Mesothelial cell of epicardium (in vitro differentiated cells): ENCODE measurements around the gene YPEL1. TPM values are rescaled to one million over a fixed set of nuclear protein-coding genes. Genes with fewer than 3 reads are reported as not detected.

Experiments
- DNase-seq, 2 experiments: peaks; one replicate each; pipeline ENCODE4 v3.0.0; 2021; ENCODE audit warnings: low spot score in 2 of 2; ENCODE audit not compliant: unreplicated experiment in 2 of 2
- H3K27ac Mint-ChIP-seq: 2 replicates; pipeline ENCODE4 v1.8.0; 2021; ENCODE audit warnings: mixed read lengths
- H3K27me3 Mint-ChIP-seq: 2 replicates; pipeline ENCODE4 v1.8.0; 2021; ENCODE audit warnings: low read depth, mixed read lengths
- H3K36me3 Mint-ChIP-seq: 2 replicates; pipeline ENCODE4 v1.8.0; 2021; ENCODE audit warnings: mixed read lengths
- H3K4me1 Mint-ChIP-seq: 2 replicates; pipeline ENCODE4 v1.8.0; 2021; ENCODE audit warnings: mixed read lengths
- H3K4me3 Mint-ChIP-seq: 2 replicates; pipeline ENCODE4 v1.8.0; 2021; ENCODE audit warnings: mild to moderate bottlenecking, moderate library complexity, mixed read lengths
- H3K9me3 Mint-ChIP-seq: 2 replicates; pipeline ENCODE4 v1.8.0; 2021; ENCODE audit warnings: mixed read lengths
- total RNA-seq: library from RNA; stranded (reverse); gene quantifications from 3 replicates; pipeline ENCODE4 v1.2.1, GENCODE V29; 2021
- TF ChIP-seq, protein P1 (sequence below): fragments of 200-600 bp; sonication (generic); IDR thresholded peaks from one replicate; pipeline ENCODE4 v1.5.0; 2021; ENCODE audit warnings: antibody characterized with exemption; ENCODE audit not compliant: unreplicated experiment

Gene YPEL1, protein sequence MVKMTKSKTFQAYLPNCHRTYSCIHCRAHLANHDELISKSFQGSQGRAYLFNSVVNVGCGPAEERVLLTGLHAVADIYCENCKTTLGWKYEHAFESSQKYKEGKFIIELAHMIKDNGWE
- 17.2 to 18.4 TPM (median 17.8 TPM) in 3 replicates for total RNA-seq

DNA sequence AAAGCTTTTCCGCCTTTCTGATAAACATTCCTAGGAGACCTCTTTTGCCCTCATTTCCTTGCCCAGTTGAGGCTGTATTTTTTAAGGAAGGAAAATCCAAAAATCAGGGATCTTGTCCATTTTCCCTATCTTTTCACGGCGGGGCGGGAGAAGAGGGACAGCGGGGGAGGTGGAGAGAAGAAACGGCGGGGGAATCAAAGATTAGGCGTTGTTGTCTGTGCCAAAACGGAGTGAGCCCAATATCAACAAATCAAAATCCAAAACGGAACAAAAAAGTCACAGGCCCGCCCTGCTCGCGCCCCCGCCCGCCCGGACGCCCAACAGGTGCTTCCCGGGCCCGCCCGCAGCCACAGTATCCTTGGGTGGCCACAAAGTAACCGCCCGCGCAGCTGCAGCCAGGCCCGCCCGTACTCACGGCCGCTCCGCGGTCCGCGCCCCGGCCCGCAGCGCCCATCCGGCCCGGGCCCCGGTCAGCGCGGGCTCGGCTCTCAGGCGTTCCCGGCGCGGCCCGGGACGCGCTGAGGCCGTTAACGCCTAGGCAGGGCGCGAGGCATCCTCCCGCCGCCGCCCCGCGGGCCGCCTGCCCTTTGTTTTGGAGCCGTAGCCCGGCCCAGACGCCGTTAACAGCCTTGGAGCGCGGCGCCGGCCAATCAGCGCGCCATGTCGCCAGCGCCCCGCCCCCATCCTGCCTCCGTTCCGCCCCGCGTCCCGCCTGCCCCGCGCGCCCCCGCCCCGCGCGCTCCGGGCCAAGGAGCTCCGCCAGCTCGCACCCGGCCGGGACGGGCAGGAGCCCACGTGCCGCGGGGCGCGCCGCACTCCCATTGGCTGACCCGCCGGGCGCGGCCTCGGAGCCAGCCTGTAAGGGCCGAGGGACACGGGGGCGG lies at the start of gene YPEL1:
Gene YPEL1 (minus strand): TSS at position 595 of the 884 bp plus-strand sequence. CDS start 25,050 bp downstream, outside the sequence.
- H3K27ac Mint-ChIP-seq = peak within 1 kb of the TSS; percentile 84
- peaks cover 18% of the 10 kb centered on the region for H3K27me3 Mint-ChIP-seq

DNA sequence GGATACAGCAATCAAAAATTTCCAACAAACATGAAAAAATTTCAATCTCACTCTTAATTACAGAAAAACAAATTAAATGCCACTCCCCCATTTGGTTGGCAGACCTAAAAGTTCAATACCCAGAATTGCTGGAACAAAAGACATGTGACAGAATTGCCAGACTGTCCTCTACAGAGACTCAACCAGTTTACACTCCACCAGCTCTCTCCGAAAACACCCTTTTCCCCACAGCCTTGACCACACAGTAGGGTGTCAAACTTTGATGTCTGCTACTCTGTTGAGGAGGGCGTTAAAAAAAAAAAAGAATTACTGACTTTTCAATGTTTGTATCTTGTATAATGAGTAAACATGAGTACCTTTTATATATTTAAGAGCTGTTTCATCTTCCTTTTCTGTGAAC lies 44.7 kb upstream of the YPEL1 start:
- H3K4me3 Mint-ChIP-seq = no peak overlapping the region
- H3K27ac Mint-ChIP-seq = no peak overlapping the region
- H3K36me3 Mint-ChIP-seq = peaks cover 31% of the 10 kb centered on the region
- no peaks in the 10 kb centered on the region for H3K9me3 Mint-ChIP-seq
- TF ChIP-seq, protein P1, sequence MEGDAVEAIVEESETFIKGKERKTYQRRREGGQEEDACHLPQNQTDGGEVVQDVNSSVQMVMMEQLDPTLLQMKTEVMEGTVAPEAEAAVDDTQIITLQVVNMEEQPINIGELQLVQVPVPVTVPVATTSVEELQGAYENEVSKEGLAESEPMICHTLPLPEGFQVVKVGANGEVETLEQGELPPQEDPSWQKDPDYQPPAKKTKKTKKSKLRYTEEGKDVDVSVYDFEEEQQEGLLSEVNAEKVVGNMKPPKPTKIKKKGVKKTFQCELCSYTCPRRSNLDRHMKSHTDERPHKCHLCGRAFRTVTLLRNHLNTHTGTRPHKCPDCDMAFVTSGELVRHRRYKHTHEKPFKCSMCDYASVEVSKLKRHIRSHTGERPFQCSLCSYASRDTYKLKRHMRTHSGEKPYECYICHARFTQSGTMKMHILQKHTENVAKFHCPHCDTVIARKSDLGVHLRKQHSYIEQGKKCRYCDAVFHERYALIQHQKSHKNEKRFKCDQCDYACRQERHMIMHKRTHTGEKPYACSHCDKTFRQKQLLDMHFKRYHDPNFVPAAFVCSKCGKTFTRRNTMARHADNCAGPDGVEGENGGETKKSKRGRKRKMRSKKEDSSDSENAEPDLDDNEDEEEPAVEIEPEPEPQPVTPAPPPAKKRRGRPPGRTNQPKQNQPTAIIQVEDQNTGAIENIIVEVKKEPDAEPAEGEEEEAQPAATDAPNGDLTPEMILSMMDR = no peak
- H3K27me3 Mint-ChIP-seq = no peaks in the 10 kb centered on the region
- peaks cover under 1% of the 10 kb centered on the region for H3K4me1 Mint-ChIP-seq
- DNase-seq = no peak

More for the DNA sequence above, at the start of gene YPEL1:
- DNase-seq = peak; percentile 98
- Mint-ChIP-seq H3K9me3 (no peaks in the 10 kb centered on the region), H3K4me1 (peaks cover 12% of the 10 kb centered on the region), H3K36me3 (no peaks in the 10 kb centered on the region), H3K4me3 (peak within 1 kb of the TSS; percentile 86)
- TF ChIP-seq, protein P1 = no peak

DNA sequence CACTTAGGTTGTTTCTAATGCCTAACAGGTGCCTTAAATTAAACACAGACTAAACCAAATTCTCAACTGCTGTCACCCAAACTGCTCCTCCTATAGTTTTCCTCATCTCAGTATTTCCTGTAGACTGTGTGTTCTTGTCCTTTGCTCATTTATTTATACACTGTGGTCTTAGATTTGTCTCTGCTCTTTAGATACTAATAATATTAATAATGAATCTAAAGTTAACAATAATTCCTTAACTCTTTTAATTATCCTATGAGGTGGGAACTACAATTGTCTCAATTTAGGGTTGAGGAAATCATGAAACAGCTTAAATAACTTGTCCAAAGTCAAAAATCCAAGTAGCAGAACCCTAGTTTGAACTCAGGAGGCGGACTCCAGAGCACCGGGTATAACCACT lies 43.9 kb upstream of the YPEL1 start:
- H3K27me3 Mint-ChIP-seq = no peaks in the 10 kb centered on the region
- no peak for DNase-seq
- H3K9me3 Mint-ChIP-seq = no peaks in the 10 kb centered on the region
- peak overlapping the region; percentile 3 for H3K27ac Mint-ChIP-seq
- peaks cover 8% of the 10 kb centered on the region for H3K4me1 Mint-ChIP-seq
- H3K4me3 Mint-ChIP-seq = no peak overlapping the region
- H3K36me3 Mint-ChIP-seq = peaks cover 26% of the 10 kb centered on the region
- TF ChIP-seq, protein P1 = no peak

DNA sequence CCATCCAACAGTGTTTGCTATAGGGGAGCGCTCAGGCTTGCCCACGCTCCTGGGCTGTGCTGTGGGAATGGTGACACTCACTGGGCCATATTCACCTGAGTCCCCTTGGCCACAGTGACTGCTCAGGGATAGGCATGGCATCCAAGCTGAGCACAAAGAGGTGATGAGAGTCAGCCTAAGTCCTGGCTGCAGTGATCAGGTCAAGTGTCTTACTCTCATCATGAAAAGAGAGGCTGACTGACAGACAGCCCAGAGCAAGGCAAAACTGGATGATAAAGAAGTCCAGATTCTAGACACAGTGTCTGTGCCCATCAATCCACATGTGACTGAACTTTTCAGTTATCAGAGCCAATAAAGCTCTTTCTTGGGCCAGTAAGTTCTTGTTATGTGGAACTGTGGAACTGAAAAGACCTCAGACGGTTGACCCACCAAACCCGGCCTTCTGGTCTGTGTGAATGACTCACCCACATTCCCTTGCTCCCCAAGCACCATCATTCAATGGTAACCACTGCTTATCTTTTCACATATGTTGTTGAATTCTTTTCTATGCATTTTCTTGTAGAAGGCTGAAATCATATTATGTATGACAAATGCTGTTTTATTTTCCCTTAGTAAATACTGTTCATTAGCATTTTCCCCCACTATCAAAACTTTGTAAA lies 43.2 kb upstream of the YPEL1 start:
- peak overlapping the region; percentile 3 for H3K27ac Mint-ChIP-seq
- peaks cover 24% of the 10 kb centered on the region for H3K36me3 Mint-ChIP-seq
- H3K27me3 Mint-ChIP-seq = no peaks in the 10 kb centered on the region
- H3K4me3 Mint-ChIP-seq = no peak overlapping the region
- TF ChIP-seq, protein P1 = no peak
- H3K9me3 Mint-ChIP-seq = no peaks in the 10 kb centered on the region
- H3K4me1 Mint-ChIP-seq = peaks cover 8% of the 10 kb centered on the region
- no peak for DNase-seq

DNA sequence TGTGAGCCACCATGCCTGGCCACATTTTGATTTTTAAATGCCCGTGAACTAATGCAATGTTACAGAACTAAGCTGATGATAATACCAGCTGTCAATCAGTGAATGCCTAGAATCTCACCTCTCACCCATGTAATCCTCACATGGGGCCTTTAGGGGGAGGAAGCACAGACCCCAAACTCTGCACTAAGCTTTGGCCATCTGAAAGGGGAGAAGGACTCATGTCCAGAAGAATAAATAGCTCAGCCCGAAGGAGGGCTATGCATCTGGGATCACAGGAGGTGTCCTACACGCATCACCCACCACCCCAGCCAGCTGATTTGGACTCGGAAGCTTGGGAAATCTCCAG lies 36.0 kb upstream of the YPEL1 start:
- DNase-seq = no peak
- H3K4me3 Mint-ChIP-seq = no peak overlapping the region
- TF ChIP-seq, protein P1 = no peak
- H3K4me1 Mint-ChIP-seq = peaks cover 8% of the 10 kb centered on the region
- H3K27me3 Mint-ChIP-seq = no peaks in the 10 kb centered on the region
- peaks cover 47% of the 10 kb centered on the region for H3K36me3 Mint-ChIP-seq
- H3K27ac Mint-ChIP-seq = no peak overlapping the region
- no peaks in the 10 kb centered on the region for H3K9me3 Mint-ChIP-seq
